Caco-2 (cell line): ENCODE results near the gene ABCC4. TPM values are rescaled to one million over a fixed set of nuclear protein-coding genes. Genes with fewer than 3 reads are reported as not detected.

ENCODE experiments used
- BruUV-seq: library from RNA; stranded (reverse); fragments of 400-500 nt; replicated peaks from 2 replicates; lab custom pipeline; 2021; lab: Mats Ljungman, UMichigan
- CTCF ChIA-PET: fragments of 300-600 bp; sonication (Branson Sonifier 250); formaldehyde crosslinking; loops from one replicate; lab custom pipeline; 2022; ENCODE audit warnings: antibody characterized with exemption; lab: Charles Lee
- POLR2A ChIA-PET: fragments of 300-600 bp; sonication (Branson Sonifier 250); formaldehyde crosslinking; loops from one replicate; lab custom pipeline; 2022; ENCODE audit warnings: antibody characterized with exemption; lab: Charles Lee
- DNase-seq, 2 experiments: peaks; one replicate each; pipeline versions ENCODE4 v3.0.0 to v3.0.0-alpha.2; 2020 to 2022
- H3K27me3 ChIP-seq: replicated peaks from 2 replicates; pipeline ENCODE4 v1.6.0; 2011; ENCODE audit warnings: low read length; ENCODE audit not compliant: control insufficient read depth, insufficient read depth
- H3K36me3 ChIP-seq: 2 replicates; pipeline ENCODE4 v1.5.1; 2011; ENCODE audit warnings: low read length; ENCODE audit not compliant: control insufficient read depth, insufficient read depth
- H3K4me1 ChIP-seq: fragments of 250-450 bp; sonication (Bioruptor Pico); 2 replicates; pipeline ENCODE4 v1.5.1; 2020; ENCODE audit warnings: mild to moderate bottlenecking
- H3K4me3 ChIP-seq: 2 replicates; pipeline ENCODE4 v1.5.1; 2011; ENCODE audit warnings: low read depth, mild to moderate bottlenecking, control low read depth, low read length
- H3K9me3 ChIP-seq: fragments of 250-450 bp; sonication (Bioruptor Pico); 2 replicates; pipeline ENCODE4 v1.5.1; 2020; ENCODE audit warnings: mild to moderate bottlenecking, moderate library complexity
- H3K27ac Mint-ChIP-seq: one replicate; pipeline ENCODE4 v1.8.0; 2022; ENCODE audit warnings: mixed read lengths; ENCODE audit not compliant: unreplicated experiment
- H3K27me3 Mint-ChIP-seq: one replicate; pipeline ENCODE4 v1.8.0; 2022; ENCODE audit warnings: mixed read lengths; ENCODE audit not compliant: insufficient read depth, unreplicated experiment
- H3K36me3 Mint-ChIP-seq: one replicate; pipeline ENCODE4 v1.8.0; 2022; ENCODE audit warnings: mild to moderate bottlenecking, mixed read lengths; ENCODE audit not compliant: insufficient read depth, unreplicated experiment
- H3K4me1 Mint-ChIP-seq: one replicate; pipeline ENCODE4 v1.8.0; 2022; ENCODE audit warnings: low read depth, mixed read lengths; ENCODE audit not compliant: unreplicated experiment
- H3K4me3 Mint-ChIP-seq: one replicate; pipeline ENCODE4 v1.8.0; 2022; ENCODE audit warnings: mild to moderate bottlenecking, moderate library complexity, mixed read lengths; ENCODE audit not compliant: unreplicated experiment
- H3K9me3 Mint-ChIP-seq: one replicate; pipeline ENCODE4 v1.8.0; 2022; ENCODE audit warnings: mixed read lengths; ENCODE audit not compliant: unreplicated experiment
- CTCF ChIP-seq, 2 experiments: fragments of 200-600 bp in 1 of 2; IDR thresholded peaks; 1 replicate in 1 of 2; 2 replicates in 1 of 2; pipeline versions ENCODE4 v1.5.1 to v1.8.0; 2011 to 2022; ENCODE audit warnings: antibody characterized with exemption in 1 of 2, control low read depth in 1 of 2, inconsistent platforms in 1 of 2, low read depth in 1 of 2, low read length in 1 of 2, mild to moderate bottlenecking in 1 of 2, moderate library complexity in 1 of 2; ENCODE audit not compliant: insufficient read depth in 1 of 2, severe bottlenecking in 1 of 2, unreplicated experiment in 1 of 2
- intact Hi-C: fragments of 100-400 bp; cut with micrococcal nuclease; formaldehyde crosslinking; loops from one replicate; pipeline ENCODE4 v1.10.0; 2022; ENCODE audit not compliant: unreplicated experiment
- total RNA-seq: library from RNA; stranded (reverse); gene quantifications from 2 replicates; pipeline ENCODE4 v1.2.3, GENCODE V29; 2022

The ABCC4 gene
- total RNA-seq, 1 experiment from 2014 or later = 51.9 TPM

- H3K27me3 ChIP-seq = no peaks in the 10 kb centered on the region
- H3K4me1 ChIP-seq = no peaks in the 10 kb centered on the region
- Mint-ChIP-seq H3K27me3 (no peaks in the 10 kb centered on the region), H3K36me3 (peaks cover 23% of the 10 kb centered on the region), H3K4me3 (no peak overlapping the region), H3K9me3 (peaks cover 6% of the 10 kb centered on the region), H3K27ac (no peak overlapping the region), H3K4me1 (peaks cover 14% of the 10 kb centered on the region)
- H3K36me3 ChIP-seq = no peaks in the 10 kb centered on the region
- ChIA-PET POLR2A (no interaction called here), CTCF (no interaction called here)
- no TSS peak for BruUV-seq
- intact Hi-C loops = no loop called here
- no peaks in the 10 kb centered on the region for H3K9me3 ChIP-seq
- no peak overlapping the region for H3K4me3 ChIP-seq
- no peak for DNase-seq
- no peak for TF ChIP-seq CTCF (IDR thresholded peaks at IDR 0.05; ENCODE audit: insufficient read depth in 1 of 2, low read depth in 1 of 2, low read length in 1 of 2, severe bottlenecking in 1 of 2, unreplicated experiment in 1 of 2)
Measured at GRCh38 chr13:95146486-95146885, 154.8 kb downstream of the ABCC4 start.

- H3K4me1 ChIP-seq = no peaks in the 10 kb centered on the region
- Mint-ChIP-seq H3K27me3 (no peaks in the 10 kb centered on the region), H3K4me1 (peaks cover 14% of the 10 kb centered on the region), H3K4me3 (no peak overlapping the region), H3K36me3 (peaks cover 27% of the 10 kb centered on the region), H3K9me3 (no peaks in the 10 kb centered on the region), H3K27ac (no peak overlapping the region)
- POLR2A ChIA-PET = no interaction called here
- CTCF ChIA-PET = no interaction called here
- no peaks in the 10 kb centered on the region for H3K27me3 ChIP-seq
- no peak overlapping the region for H3K4me3 ChIP-seq
- no peak for TF ChIP-seq CTCF (IDR thresholded peaks at IDR 0.05; ENCODE audit: insufficient read depth in 1 of 2, low read depth in 1 of 2, low read length in 1 of 2, severe bottlenecking in 1 of 2, unreplicated experiment in 1 of 2)
- no TSS peak for BruUV-seq
- H3K9me3 ChIP-seq = no peaks in the 10 kb centered on the region
- no peaks in the 10 kb centered on the region for H3K36me3 ChIP-seq
- intact Hi-C loops = no loop called here
- DNase-seq = no peak
Measured at GRCh38 chr13:95145587-95145986, 155.7 kb downstream of the ABCC4 start.

- TF ChIP-seq CTCF (IDR thresholded peaks at IDR 0.05; ENCODE audit: insufficient read depth in 1 of 2, low read depth in 1 of 2, low read length in 1 of 2, severe bottlenecking in 1 of 2, unreplicated experiment in 1 of 2) = no peak
- ChIA-PET CTCF (no interaction called here), POLR2A (no interaction called here)
- no peaks in the 10 kb centered on the region for H3K36me3 ChIP-seq
- no peak for DNase-seq
- no peak overlapping the region for H3K4me3 Mint-ChIP-seq
- H3K27me3 Mint-ChIP-seq = no peaks in the 10 kb centered on the region
- no peaks in the 10 kb centered on the region for H3K9me3 ChIP-seq
- H3K36me3 Mint-ChIP-seq = peaks cover 34% of the 10 kb centered on the region
- intact Hi-C loops = no loop called here
- no TSS peak for BruUV-seq
- no peaks in the 10 kb centered on the region for H3K4me1 ChIP-seq
- H3K9me3 Mint-ChIP-seq = no peaks in the 10 kb centered on the region
- H3K4me1 Mint-ChIP-seq = peaks cover 7% of the 10 kb centered on the region
- H3K4me3 ChIP-seq = no peak overlapping the region
- no peak overlapping the region for H3K27ac Mint-ChIP-seq
- H3K27me3 ChIP-seq = no peaks in the 10 kb centered on the region
Measured at GRCh38 chr13:95140502-95140901, 160.7 kb downstream of the ABCC4 start.
